GM12878 (cell line): Measurements from ENCODE around the gene BMP8B. TPM values are rescaled to one million over a fixed set of nuclear protein-coding genes. Genes with fewer than 3 reads are reported as not detected.
A peak's percentile ranks its signal among the peaks of the same experiment; 100 is the strongest.

ENCODE experiments used
- BCLAF1 ChIP-seq: fragments of 450-650 bp; IDR thresholded peaks from 2 replicates; pipeline ENCODE4 v1.6.1; 2017; ENCODE audit warnings: antibody characterized with exemption, mild to moderate bottlenecking, moderate library complexity
- BHLHE40 ChIP-seq, 2 experiments: fragments of 450-650 bp in 1 of 2; IDR thresholded peaks; 2 replicates each; pipeline ENCODE4 v1.6.1; 2011 to 2017; ENCODE audit warnings: low read depth in 2 of 2, borderline replicate concordance in 1 of 2, improper control_type of control experiment in 1 of 2, low read length in 1 of 2, mild to moderate bottlenecking in 1 of 2
- EED ChIP-seq: sonication (generic); IDR thresholded peaks from 2 replicates; pipeline ENCODE4 v1.6.1; 2016; ENCODE audit warnings: antibody characterized with exemption, low read depth
- EP300 ChIP-seq, 2 experiments: fragments of 150-350 bp in 1 of 2; IDR thresholded peaks; 2 replicates each; pipeline ENCODE4 v1.6.1; 2011 to 2012; ENCODE audit warnings: low read depth in 2 of 2, low read length in 2 of 2, borderline replicate concordance in 1 of 2, improper control_type of control experiment in 1 of 2, inconsistent platforms in 1 of 2; ENCODE audit not compliant: control insufficient read depth in 1 of 2
- LARP7 ChIP-seq: fragments of 450-650 bp; IDR thresholded peaks from 2 replicates; pipeline ENCODE4 v1.6.1; 2017; ENCODE audit warnings: mild to moderate bottlenecking
- NR2C1 ChIP-seq: fragments of 450-650 bp; IDR thresholded peaks from 2 replicates; pipeline ENCODE4 v1.6.1; 2017; ENCODE audit warnings: antibody characterized with exemption, mild to moderate bottlenecking, moderate library complexity
- RFX5 ChIP-seq: IDR thresholded peaks from 2 replicates; pipeline ENCODE4 v1.6.1; 2011; ENCODE audit warnings: low read depth, low read length, improper control_type of control experiment
- SMAD5 ChIP-seq: IDR thresholded peaks from 2 replicates; pipeline ENCODE4 v1.6.1; 2016; ENCODE audit warnings: antibody characterized with exemption, low read depth
- SUZ12 ChIP-seq: fragments of 200-600 bp; sonication (generic); IDR thresholded peaks from one replicate; pipeline ENCODE4 v1.6.1; 2018; ENCODE audit warnings: antibody characterized with exemption, mild to moderate bottlenecking; ENCODE audit not compliant: unreplicated experiment
- ZBED1 ChIP-seq: IDR thresholded peaks from 2 replicates; pipeline ENCODE4 v1.6.1; 2016; ENCODE audit warnings: borderline replicate concordance
- polyA plus RNA-seq, 11 experiments: library from polyadenylated mRNA; depleted of rRNA in 4 of 11; unstranded in 6 of 11; stranded (reverse) in 5 of 11; fragments of >200 nt; fragmentation: Nextera tagmentation in 4 of 11; fragmentation: Illumina TruSeq in 1 of 11; extraction: Ambion mirVana in 4 of 11; extraction: Trizol in 1 of 11; gene quantifications; 1 replicate in 1 of 11; 2 replicates in 10 of 11; pipeline versions ENCODE4 v1.2.1 to v1.2.3, GENCODE V29; 2011 to 2016; ENCODE audit warnings: inconsistent platforms in 2 of 11, missing spikeins in 2 of 11, low read depth in 1 of 11
- total RNA-seq, 4 experiments: library from RNA; depleted of rRNA in 3 of 4; stranded (reverse); fragments of >200 nt in 3 of 4; fragmentation: Illumina TruSeq in 1 of 4; extraction: Trizol in 1 of 4; gene quantifications; 2 replicates each; pipeline versions ENCODE4 v1.2.1 to v1.2.3, GENCODE V29; 2013 to 2021
- TF ChIP-seq, protein P1 (sequence below), 3 experiments: IDR thresholded peaks in 2 of 3; conservative IDR thresholded peaks in 1 of 3; 2 replicates each; pipeline ENCODE4 v1.5.1; 2011; ENCODE audit warnings: low read depth in 3 of 3, low read length in 3 of 3, mild to moderate bottlenecking in 3 of 3, control low read depth in 2 of 3, moderate library complexity in 2 of 3, inconsistent platforms in 1 of 3, mixed read lengths in 1 of 3; ENCODE audit not compliant: control insufficient read depth in 2 of 3, insufficient read depth in 1 of 3; ENCODE audit errors: extremely low read depth in 1 of 3
- TF ChIP-seq, protein P2 (sequence below): fragments of 150-350 bp; IDR thresholded peaks from 2 replicates; pipeline ENCODE4 v1.6.1; 2014; ENCODE audit warnings: mild to moderate bottlenecking, low read depth, low read length
- TF ChIP-seq, protein P3 (sequence below): IDR thresholded peaks from 2 replicates; pipeline ENCODE4 v1.6.1; 2012; ENCODE audit warnings: low read length, inconsistent platforms

The BMP8B gene
- total and polyA plus RNA-seq, 10 of the 15 experiments (the other 5 are each of a cell fraction or from before 2014, with no cell fraction given): 0.09 to 1.2 (median 0.52) TPM

- TF ChIP-seq, protein P1, sequence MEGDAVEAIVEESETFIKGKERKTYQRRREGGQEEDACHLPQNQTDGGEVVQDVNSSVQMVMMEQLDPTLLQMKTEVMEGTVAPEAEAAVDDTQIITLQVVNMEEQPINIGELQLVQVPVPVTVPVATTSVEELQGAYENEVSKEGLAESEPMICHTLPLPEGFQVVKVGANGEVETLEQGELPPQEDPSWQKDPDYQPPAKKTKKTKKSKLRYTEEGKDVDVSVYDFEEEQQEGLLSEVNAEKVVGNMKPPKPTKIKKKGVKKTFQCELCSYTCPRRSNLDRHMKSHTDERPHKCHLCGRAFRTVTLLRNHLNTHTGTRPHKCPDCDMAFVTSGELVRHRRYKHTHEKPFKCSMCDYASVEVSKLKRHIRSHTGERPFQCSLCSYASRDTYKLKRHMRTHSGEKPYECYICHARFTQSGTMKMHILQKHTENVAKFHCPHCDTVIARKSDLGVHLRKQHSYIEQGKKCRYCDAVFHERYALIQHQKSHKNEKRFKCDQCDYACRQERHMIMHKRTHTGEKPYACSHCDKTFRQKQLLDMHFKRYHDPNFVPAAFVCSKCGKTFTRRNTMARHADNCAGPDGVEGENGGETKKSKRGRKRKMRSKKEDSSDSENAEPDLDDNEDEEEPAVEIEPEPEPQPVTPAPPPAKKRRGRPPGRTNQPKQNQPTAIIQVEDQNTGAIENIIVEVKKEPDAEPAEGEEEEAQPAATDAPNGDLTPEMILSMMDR (IDR thresholded peaks at IDR 0.05 in 2 of 3, conservative IDR thresholded peaks at IDR 0.05 in 1 of 3; ENCODE audit: control insufficient read depth in 2 of 3, extremely low read depth in 1 of 3, insufficient read depth in 1 of 3, low read depth in 3 of 3, low read length in 3 of 3): no peak
- TF ChIP-seq ZBED1: no peak
- TF ChIP-seq EP300 (IDR thresholded peaks at IDR 0.05; ENCODE audit: borderline replicate concordance in 1 of 2, control insufficient read depth in 1 of 2, low read depth in 2 of 2, low read length in 2 of 2): peak; percentile 36 to 52; a peak in 2 of 4 replicates
- TF ChIP-seq LARP7: no peak
- TF ChIP-seq, protein P2, sequence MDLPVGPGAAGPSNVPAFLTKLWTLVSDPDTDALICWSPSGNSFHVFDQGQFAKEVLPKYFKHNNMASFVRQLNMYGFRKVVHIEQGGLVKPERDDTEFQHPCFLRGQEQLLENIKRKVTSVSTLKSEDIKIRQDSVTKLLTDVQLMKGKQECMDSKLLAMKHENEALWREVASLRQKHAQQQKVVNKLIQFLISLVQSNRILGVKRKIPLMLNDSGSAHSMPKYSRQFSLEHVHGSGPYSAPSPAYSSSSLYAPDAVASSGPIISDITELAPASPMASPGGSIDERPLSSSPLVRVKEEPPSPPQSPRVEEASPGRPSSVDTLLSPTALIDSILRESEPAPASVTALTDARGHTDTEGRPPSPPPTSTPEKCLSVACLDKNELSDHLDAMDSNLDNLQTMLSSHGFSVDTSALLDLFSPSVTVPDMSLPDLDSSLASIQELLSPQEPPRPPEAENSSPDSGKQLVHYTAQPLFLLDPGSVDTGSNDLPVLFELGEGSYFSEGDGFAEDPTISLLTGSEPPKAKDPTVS: no peak
- TF ChIP-seq, protein P3, sequence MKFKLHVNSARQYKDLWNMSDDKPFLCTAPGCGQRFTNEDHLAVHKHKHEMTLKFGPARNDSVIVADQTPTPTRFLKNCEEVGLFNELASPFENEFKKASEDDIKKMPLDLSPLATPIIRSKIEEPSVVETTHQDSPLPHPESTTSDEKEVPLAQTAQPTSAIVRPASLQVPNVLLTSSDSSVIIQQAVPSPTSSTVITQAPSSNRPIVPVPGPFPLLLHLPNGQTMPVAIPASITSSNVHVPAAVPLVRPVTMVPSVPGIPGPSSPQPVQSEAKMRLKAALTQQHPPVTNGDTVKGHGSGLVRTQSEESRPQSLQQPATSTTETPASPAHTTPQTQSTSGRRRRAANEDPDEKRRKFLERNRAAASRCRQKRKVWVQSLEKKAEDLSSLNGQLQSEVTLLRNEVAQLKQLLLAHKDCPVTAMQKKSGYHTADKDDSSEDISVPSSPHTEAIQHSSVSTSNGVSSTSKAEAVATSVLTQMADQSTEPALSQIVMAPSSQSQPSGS: 0 out of 2 replicates have a peak, but pooled peaks have one; percentile 37
- no peak for TF ChIP-seq BCLAF1
- TF ChIP-seq SUZ12: no peak
- TF ChIP-seq RFX5: no peak
- TF ChIP-seq BHLHE40 (IDR thresholded peaks at IDR 0.05; ENCODE audit: borderline replicate concordance in 1 of 2, low read depth in 2 of 2, low read length in 1 of 2): no peak
- no peak for TF ChIP-seq EED
- no peak for TF ChIP-seq SMAD5
- no peak for TF ChIP-seq NR2C1
- TF ChIP-seq, all 136 proteins: peak for 13
These were observed 61.3 kb downstream of the BMP8B start (continued) for GRCh38 chr1:39727221-39727931.
